Liver (tissue), 9 donors: ENCODE data around the gene ANO4. TPM values are rescaled to one million over a fixed set of nuclear protein-coding genes. Genes with fewer than 3 reads are reported as not detected.

Experiments
- DNase-seq: peaks from one replicate; pipeline ENCODE4 v3.0.0-alpha.2; 2017; ENCODE audit warnings: low spot score
- H3K27ac ChIP-seq, 2 donors: one replicate each; pipeline ENCODE4 v1.7.0; 2013; ENCODE audit warnings: inconsistent platforms in 2 of 2, low read length in 2 of 2, control low read depth in 1 of 2, low read depth in 1 of 2, mild to moderate bottlenecking in 1 of 2
- H3K27me3 ChIP-seq, 4 donors: one replicate each; pipeline versions ENCODE4 v1.6.1 to v1.7.0; 2013; ENCODE audit warnings: low read length in 3 of 4, inconsistent platforms in 1 of 4, mild to moderate bottlenecking in 1 of 4, moderate library complexity in 1 of 4; ENCODE audit not compliant: control insufficient read depth in 4 of 4, insufficient read depth in 4 of 4
- H3K36me3 ChIP-seq, 4 donors: one replicate each; pipeline versions ENCODE4 v1.6.1 to v1.7.0; 2013; ENCODE audit warnings: low read length in 3 of 4, mild to moderate bottlenecking in 3 of 4, low read depth in 1 of 4, moderate library complexity in 1 of 4; ENCODE audit not compliant: control insufficient read depth in 4 of 4, insufficient read depth in 3 of 4
- H3K4me1 ChIP-seq, 4 donors: one replicate each; pipeline versions ENCODE4 v1.6.1 to v1.7.0; 2013; ENCODE audit warnings: low read length in 3 of 4, mild to moderate bottlenecking in 3 of 4, moderate library complexity in 1 of 4; ENCODE audit not compliant: control insufficient read depth in 4 of 4, insufficient read depth in 4 of 4
- H3K4me3 ChIP-seq, 3 donors: one replicate each; pipeline versions ENCODE4 v1.6.1 to v1.7.0; 2013; ENCODE audit warnings: low read length in 3 of 3, control low read depth in 1 of 3, low read depth in 1 of 3, mild to moderate bottlenecking in 1 of 3
- H3K9ac ChIP-seq, 2 donors: one replicate each; pipeline ENCODE4 v1.7.0; 2013; ENCODE audit warnings: low read length in 2 of 2, mild to moderate bottlenecking in 2 of 2, moderate library complexity in 2 of 2, control low read depth in 1 of 2, low read depth in 1 of 2
- H3K9me3 ChIP-seq, 4 donors: one replicate each; pipeline versions ENCODE4 v1.6.1 to v1.7.0; 2013; ENCODE audit warnings: low read length in 3 of 4; ENCODE audit not compliant: control insufficient read depth in 4 of 4
- EGR1 ChIP-seq, 2 donors: IDR thresholded peaks; 2 replicates each; pipeline ENCODE4 v1.6.1; 2016 to 2018; ENCODE audit warnings: antibody characterized with exemption in 2 of 2, low read depth in 2 of 2
- FOXA1 ChIP-seq: IDR thresholded peaks from 2 replicates; pipeline ENCODE4 v1.6.1; 2016; ENCODE audit warnings: antibody characterized with exemption
- GABPA ChIP-seq, 2 donors: IDR thresholded peaks in 1 of 2; conservative IDR thresholded peaks in 1 of 2; 2 replicates each; pipeline ENCODE4 v1.6.1; 2016; ENCODE audit warnings: antibody characterized with exemption in 2 of 2, mild to moderate bottlenecking in 1 of 2, moderate library complexity in 1 of 2
- HNF4A ChIP-seq, 2 donors: conservative IDR thresholded peaks; 2 replicates each; pipeline ENCODE4 v1.6.1; 2016; ENCODE audit warnings: antibody characterized with exemption in 2 of 2, mild to moderate bottlenecking in 2 of 2
- HNF4G ChIP-seq: IDR thresholded peaks from 2 replicates; pipeline ENCODE4 v1.6.1; 2016; ENCODE audit warnings: antibody characterized with exemption
- JUND ChIP-seq, 2 donors: IDR thresholded peaks; 2 replicates each; pipeline ENCODE4 v1.6.1; 2016; ENCODE audit warnings: antibody characterized with exemption in 2 of 2
- NR2F2 ChIP-seq: IDR thresholded peaks from 2 replicates; pipeline ENCODE4 v1.6.1; 2016; ENCODE audit warnings: antibody characterized with exemption
- RAD21 ChIP-seq, 2 donors: IDR thresholded peaks; 2 replicates each; pipeline ENCODE4 v1.6.1; 2016; ENCODE audit warnings: antibody characterized with exemption in 2 of 2, mild to moderate bottlenecking in 2 of 2
- RXRA ChIP-seq, 2 donors: IDR thresholded peaks; 2 replicates each; pipeline ENCODE4 v1.6.1; 2017 to 2018; ENCODE audit warnings: antibody characterized with exemption in 2 of 2, mild to moderate bottlenecking in 1 of 2
- SP1 ChIP-seq: IDR thresholded peaks from 2 replicates; pipeline ENCODE4 v1.6.1; 2018; ENCODE audit warnings: antibody characterized with exemption, mild to moderate bottlenecking
- TAF1 ChIP-seq: conservative IDR thresholded peaks from 2 replicates; pipeline ENCODE4 v1.6.1; 2016; ENCODE audit warnings: antibody characterized with exemption, mild to moderate bottlenecking
- YY1 ChIP-seq: IDR thresholded peaks from 2 replicates; pipeline ENCODE4 v1.6.1; 2016; ENCODE audit warnings: antibody characterized with exemption, mild to moderate bottlenecking
- WGBS: extraction: QIAGEN DNeasy Blood & Tissue Kit; methylation state at CpG from one replicate; pipeline ENCODE4 v1.1.7; 2013; 5-methylcytosine and 5-hydroxymethylcytosine counted together
- polyA plus RNA-seq, 2 donors: library from polyadenylated mRNA; stranded (reverse) in 1 of 2; unstranded in 1 of 2; fragments of 200-250 nt in 1 of 2; fragments of >200 nt in 1 of 2; fragmentation: Nextera tagmentation in 1 of 2; extraction: Ambion mirVana in 1 of 2; gene quantifications; one replicate each; pipeline versions ENCODE4 v1.2.1 to v1.2.3, GENCODE V29; 2013 to 2015
- total RNA-seq, 2 donors: library from RNA; depleted of rRNA; stranded (reverse); fragments of >200 nt; gene quantifications; one replicate each; pipeline ENCODE4 v1.2.3, GENCODE V29; 2014
- TF ChIP-seq, protein P1 (sequence below): IDR thresholded peaks from 2 replicates; pipeline ENCODE4 v1.6.1; 2016; ENCODE audit warnings: antibody characterized with exemption
- TF ChIP-seq, protein P2 (sequence below): fragments of 150-350 bp; IDR thresholded peaks from 2 replicates; pipeline ENCODE4 v1.5.1; 2017; ENCODE audit warnings: improper control_type of control experiment, low read depth, low read length; ENCODE audit not compliant: missing input control
- TF ChIP-seq, protein P3 (sequence below): IDR thresholded peaks from 2 replicates; pipeline ENCODE4 v1.6.1; 2016; ENCODE audit warnings: antibody characterized with exemption
- TF ChIP-seq, protein P4 (sequence below): IDR thresholded peaks from 2 replicates; pipeline ENCODE4 v1.6.1; 2016; ENCODE audit warnings: antibody characterized with exemption, mild to moderate bottlenecking
- donor health status: healthy.
- donor health status: healthy.
- donor health status: healthy.
- donor health status: healthy.
- donor health status: healthy.

Gene ANO4
- total and polyA plus RNA-seq, 4 donors = 0.08 to 2.2 (median 0.17) TPM; not detected in 1

DNA sequence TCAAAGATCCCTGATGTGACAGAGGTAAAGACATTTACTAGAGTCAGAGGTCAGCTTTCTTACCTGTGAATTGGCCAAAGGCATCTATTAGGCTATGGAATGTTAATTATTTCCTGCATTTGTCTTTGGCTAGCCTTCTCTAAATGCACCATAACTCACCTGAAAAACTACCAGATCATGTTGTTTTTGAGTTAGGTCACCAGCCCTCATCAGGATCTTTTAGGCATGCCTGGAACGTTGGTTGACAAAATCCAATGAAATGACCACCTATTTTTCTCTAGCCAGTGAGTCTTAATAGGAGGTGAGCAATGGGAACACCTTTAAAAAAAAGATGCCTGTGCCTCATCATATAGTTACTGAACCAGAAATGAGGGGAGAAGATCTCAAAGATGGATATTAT lies 46.2 kb downstream of the ANO4 start (continued):
- TF ChIP-seq NR2F2 = no peak
- TF ChIP-seq, protein P1, sequence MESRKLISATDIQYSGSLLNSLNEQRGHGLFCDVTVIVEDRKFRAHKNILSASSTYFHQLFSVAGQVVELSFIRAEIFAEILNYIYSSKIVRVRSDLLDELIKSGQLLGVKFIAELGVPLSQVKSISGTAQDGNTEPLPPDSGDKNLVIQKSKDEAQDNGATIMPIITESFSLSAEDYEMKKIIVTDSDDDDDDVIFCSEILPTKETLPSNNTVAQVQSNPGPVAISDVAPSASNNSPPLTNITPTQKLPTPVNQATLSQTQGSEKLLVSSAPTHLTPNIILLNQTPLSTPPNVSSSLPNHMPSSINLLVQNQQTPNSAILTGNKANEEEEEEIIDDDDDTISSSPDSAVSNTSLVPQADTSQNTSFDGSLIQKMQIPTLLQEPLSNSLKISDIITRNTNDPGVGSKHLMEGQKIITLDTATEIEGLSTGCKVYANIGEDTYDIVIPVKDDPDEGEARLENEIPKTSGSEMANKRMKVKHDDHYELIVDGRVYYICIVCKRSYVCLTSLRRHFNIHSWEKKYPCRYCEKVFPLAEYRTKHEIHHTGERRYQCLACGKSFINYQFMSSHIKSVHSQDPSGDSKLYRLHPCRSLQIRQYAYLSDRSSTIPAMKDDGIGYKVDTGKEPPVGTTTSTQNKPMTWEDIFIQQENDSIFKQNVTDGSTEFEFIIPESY = no peak
- no peak for TF ChIP-seq HNF4G

DNA sequence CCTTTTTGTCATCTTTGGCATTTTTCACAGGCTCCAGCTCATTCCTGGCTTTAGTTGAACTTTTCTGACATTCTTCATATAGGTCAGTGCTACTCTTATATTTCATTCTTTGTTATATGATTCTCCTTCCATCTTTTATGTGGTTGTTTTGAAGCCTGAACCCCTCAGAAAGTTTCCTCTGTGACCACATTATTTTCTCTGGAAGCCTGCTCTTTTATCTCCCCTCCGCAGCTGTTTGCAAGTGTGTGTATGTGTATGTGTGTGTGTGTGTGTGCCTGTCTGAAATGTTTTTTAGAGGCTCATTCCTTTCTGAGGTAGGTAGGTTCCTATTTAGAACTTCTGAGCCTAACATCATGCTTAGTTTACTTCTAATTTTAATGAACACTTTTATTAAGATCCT lies 47.6 kb downstream of the ANO4 start:
- Histone ChIP-seq H3K27me3 (no peaks in the 10 kb centered on the region), H3K27ac (no peak overlapping the region), H3K9me3 (no peaks in the 10 kb centered on the region), H3K36me3 (no peaks in the 10 kb centered on the region), H3K4me3 (no peak overlapping the region), H3K4me1 (no peaks in the 10 kb centered on the region), H3K9ac (no peak overlapping the region)
- TF ChIP-seq, protein P2, sequence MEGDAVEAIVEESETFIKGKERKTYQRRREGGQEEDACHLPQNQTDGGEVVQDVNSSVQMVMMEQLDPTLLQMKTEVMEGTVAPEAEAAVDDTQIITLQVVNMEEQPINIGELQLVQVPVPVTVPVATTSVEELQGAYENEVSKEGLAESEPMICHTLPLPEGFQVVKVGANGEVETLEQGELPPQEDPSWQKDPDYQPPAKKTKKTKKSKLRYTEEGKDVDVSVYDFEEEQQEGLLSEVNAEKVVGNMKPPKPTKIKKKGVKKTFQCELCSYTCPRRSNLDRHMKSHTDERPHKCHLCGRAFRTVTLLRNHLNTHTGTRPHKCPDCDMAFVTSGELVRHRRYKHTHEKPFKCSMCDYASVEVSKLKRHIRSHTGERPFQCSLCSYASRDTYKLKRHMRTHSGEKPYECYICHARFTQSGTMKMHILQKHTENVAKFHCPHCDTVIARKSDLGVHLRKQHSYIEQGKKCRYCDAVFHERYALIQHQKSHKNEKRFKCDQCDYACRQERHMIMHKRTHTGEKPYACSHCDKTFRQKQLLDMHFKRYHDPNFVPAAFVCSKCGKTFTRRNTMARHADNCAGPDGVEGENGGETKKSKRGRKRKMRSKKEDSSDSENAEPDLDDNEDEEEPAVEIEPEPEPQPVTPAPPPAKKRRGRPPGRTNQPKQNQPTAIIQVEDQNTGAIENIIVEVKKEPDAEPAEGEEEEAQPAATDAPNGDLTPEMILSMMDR = no peak
- TF ChIP-seq SP1 (no peak), YY1 (no peak), RAD21 (IDR thresholded peaks at IDR 0.05) (no peak), HNF4A (conservative IDR thresholded peaks at IDR 0.05) (no peak), TAF1 (no peak), HNF4G (no peak), JUND (IDR thresholded peaks at IDR 0.05) (no peak), RXRA (IDR thresholded peaks at IDR 0.05) (no peak), NR2F2 (no peak), FOXA1 (no peak), EGR1 (IDR thresholded peaks at IDR 0.05; ENCODE audit: low read depth in 2 of 2) (no peak), GABPA (IDR thresholded peaks at IDR 0.05 in 1 of 2, conservative IDR thresholded peaks at IDR 0.05 in 1 of 2) (no peak)
- TF ChIP-seq, protein P3, sequence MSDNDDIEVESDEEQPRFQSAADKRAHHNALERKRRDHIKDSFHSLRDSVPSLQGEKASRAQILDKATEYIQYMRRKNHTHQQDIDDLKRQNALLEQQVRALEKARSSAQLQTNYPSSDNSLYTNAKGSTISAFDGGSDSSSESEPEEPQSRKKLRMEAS = no peak
- TF ChIP-seq, protein P4, sequence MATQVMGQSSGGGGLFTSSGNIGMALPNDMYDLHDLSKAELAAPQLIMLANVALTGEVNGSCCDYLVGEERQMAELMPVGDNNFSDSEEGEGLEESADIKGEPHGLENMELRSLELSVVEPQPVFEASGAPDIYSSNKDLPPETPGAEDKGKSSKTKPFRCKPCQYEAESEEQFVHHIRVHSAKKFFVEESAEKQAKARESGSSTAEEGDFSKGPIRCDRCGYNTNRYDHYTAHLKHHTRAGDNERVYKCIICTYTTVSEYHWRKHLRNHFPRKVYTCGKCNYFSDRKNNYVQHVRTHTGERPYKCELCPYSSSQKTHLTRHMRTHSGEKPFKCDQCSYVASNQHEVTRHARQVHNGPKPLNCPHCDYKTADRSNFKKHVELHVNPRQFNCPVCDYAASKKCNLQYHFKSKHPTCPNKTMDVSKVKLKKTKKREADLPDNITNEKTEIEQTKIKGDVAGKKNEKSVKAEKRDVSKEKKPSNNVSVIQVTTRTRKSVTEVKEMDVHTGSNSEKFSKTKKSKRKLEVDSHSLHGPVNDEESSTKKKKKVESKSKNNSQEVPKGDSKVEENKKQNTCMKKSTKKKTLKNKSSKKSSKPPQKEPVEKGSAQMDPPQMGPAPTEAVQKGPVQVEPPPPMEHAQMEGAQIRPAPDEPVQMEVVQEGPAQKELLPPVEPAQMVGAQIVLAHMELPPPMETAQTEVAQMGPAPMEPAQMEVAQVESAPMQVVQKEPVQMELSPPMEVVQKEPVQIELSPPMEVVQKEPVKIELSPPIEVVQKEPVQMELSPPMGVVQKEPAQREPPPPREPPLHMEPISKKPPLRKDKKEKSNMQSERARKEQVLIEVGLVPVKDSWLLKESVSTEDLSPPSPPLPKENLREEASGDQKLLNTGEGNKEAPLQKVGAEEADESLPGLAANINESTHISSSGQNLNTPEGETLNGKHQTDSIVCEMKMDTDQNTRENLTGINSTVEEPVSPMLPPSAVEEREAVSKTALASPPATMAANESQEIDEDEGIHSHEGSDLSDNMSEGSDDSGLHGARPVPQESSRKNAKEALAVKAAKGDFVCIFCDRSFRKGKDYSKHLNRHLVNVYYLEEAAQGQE = no peak
- TF ChIP-seq, protein P1 = no peak
- no peak for DNase-seq
- 57% methylated on average over 1 of the region's 1 CpG for WGBS
